ENCODE measurements around the gene FLOT1.

The FLOT1 gene

GRCh38 chr6:30703011-30703410 lies 39.5 kb downstream of the FLOT1 start:
- no peak overlapping the region for H3K4me3 ChIP-seq (ENCODE audit: low read length)
- no peak for TF ChIP-seq CTCF (conservative IDR thresholded peaks at IDR 0.05; ENCODE audit: low read depth, low read length)
- DNase-seq (ENCODE audit: low read depth), result no peak

DNA sequence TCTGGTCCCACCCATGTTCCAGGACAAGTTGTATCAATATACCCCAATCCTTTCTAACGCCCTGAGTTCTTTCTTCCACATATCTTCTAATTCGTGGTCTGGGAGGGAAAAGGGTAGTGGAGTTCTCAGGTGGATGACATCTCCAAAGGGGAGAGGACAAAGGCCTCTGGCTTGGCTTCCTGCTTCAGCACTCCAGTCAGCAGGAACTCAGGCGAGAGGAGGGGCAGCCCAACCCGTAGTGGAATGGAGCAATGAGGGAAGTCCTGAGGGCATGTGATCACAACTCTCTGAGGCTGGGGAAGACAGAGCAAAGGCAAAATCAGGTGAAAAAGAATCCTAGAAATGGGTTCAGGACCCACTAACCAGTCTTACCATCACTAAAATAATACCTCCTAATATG lies 42.1 kb downstream of the FLOT1 start:
- no peak for DNase-seq (ENCODE audit: low read depth)
- no peak for TF ChIP-seq CTCF (conservative IDR thresholded peaks at IDR 0.05; ENCODE audit: low read depth, low read length)
- H3K4me3 ChIP-seq (ENCODE audit: low read length), result no peak overlapping the region

- no peak for DNase-seq (ENCODE audit: low read depth)
- H3K4me3 ChIP-seq (ENCODE audit: low read length), result no peak overlapping the region
- no peak for TF ChIP-seq CTCF (conservative IDR thresholded peaks at IDR 0.05; ENCODE audit: low read depth, low read length)
Observed at GRCh38 chr6:30696432-30696831, 46.1 kb downstream of the FLOT1 start.

GRCh38 chr6:30691208-30691847 lies 51.2 kb downstream of the FLOT1 start:
- DNase-seq (ENCODE audit: low read depth), result no peak
- TF ChIP-seq CTCF (conservative IDR thresholded peaks at IDR 0.05; ENCODE audit: low read depth, low read length), result no peak
- peak overlapping the region; percentile 76 for H3K4me3 ChIP-seq (ENCODE audit: low read length)

DNA sequence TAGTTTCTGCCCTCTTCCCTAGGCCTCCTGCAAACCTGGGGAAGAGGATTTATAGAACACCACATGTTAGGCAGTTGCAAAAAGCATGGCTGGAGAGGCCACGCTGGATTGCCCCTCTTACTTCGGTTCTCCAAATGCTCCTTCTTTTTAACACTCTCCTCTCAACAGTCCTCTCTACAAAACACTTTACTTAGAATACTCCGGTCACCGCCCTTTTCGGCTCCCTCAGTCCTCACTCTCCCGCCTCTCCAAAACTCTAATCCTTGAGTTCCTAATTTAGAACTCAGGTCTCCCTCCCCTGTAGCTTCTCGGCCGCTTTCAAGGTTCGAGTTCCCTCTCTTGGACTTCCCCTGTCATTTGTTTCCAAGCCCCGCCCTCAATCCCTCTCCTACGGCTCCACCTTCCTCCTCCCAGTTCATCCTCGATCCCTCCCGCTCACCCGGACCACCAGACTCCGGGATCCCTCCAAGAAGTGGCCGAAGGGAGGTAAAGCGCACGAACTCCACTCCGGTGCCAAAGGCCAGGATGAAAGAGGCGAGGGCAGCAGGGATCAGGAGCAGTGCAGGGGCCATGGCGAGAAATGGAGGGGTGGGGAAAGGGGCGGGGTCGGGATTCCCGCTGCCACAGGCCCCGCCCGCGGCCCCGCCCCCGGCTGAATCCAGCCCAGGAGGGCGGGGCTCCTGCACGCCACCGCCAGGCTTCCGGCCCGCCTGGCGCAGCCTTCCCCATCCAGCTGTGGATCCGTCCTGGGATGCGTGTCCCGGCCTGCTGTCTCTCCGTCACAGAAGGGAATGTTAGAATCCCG lies 51.9 kb downstream of the FLOT1 start, which contains the start of gene NRM:
TSS of gene NRM (minus strand) at position 582 of the 805 bp plus-strand sequence. CDS start at position 572, 10 bp downstream.
- H3K4me3 ChIP-seq (ENCODE audit: low read length), result peak within 1 kb of the TSS; percentile 76
- TF ChIP-seq CTCF (conservative IDR thresholded peaks at IDR 0.05; ENCODE audit: low read depth, low read length), result no peak
- DNase-seq (ENCODE audit: low read depth), result no peak

DNA sequence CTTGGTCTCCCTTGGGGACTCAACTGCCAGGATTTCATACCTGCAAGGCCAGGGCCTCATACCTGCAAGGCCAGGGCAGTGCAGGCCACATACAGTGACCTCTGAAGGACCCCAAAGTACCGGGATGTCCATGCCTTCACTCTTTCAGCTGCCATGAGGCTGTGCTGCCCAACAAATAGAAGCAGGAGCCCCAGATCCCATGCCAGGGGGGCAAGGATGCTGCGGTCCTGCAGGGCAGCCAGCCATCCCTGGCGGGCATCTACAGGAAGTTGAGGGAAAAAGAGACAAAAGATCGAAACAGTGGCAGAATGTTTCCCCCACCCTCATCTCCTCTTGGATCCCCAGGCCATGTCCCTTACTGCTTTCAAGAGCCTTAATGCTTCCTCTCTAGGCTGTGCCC lies 52.5 kb downstream of the FLOT1 start:
- no peak for TF ChIP-seq CTCF (conservative IDR thresholded peaks at IDR 0.05; ENCODE audit: low read depth, low read length)
- DNase-seq (ENCODE audit: low read depth), result no peak
- peak overlapping the region; percentile 76 for H3K4me3 ChIP-seq (ENCODE audit: low read length)
